ENCODE results near the gene SLC6A19.

Gene SLC6A19

GRCh38 chr5:1208743-1209488 is 7.5 kb downstream of the SLC6A19 start:
- no peaks in the 10 kb centered on the region for H3K36me3 ChIP-seq (ENCODE audit: low read depth)
- H3K27ac ChIP-seq (ENCODE audit: poor library complexity, severe bottlenecking): no peak overlapping the region
- ATAC-seq (ENCODE audit: low read depth): peak; percentile 60
- H3K4me1 ChIP-seq (ENCODE audit: insufficient read depth, poor library complexity, severe bottlenecking): no peaks in the 10 kb centered on the region
- DNase-seq (ENCODE audit: low spot score): peak; percentile 72
- no peak overlapping the region for H3K4me3 ChIP-seq (ENCODE audit: severe bottlenecking)
- no peaks in the 10 kb centered on the region for H3K9me3 ChIP-seq (ENCODE audit: severe bottlenecking)
- H3K27me3 ChIP-seq (ENCODE audit: insufficient read depth, poor library complexity, severe bottlenecking): peaks cover 19% of the 10 kb centered on the region
- TF ChIP-seq CTCF (IDR thresholded peaks at IDR 0.05; ENCODE audit: poor library complexity, severe bottlenecking): peak; percentile 83

GRCh38 chr5:1209489-1209852 is 8.1 kb downstream of the SLC6A19 start:
- Histone ChIP-seq H3K36me3 (ENCODE audit: low read depth) (no peaks in the 10 kb centered on the region), H3K4me1 (ENCODE audit: insufficient read depth, poor library complexity, severe bottlenecking) (no peaks in the 10 kb centered on the region), H3K27ac (ENCODE audit: poor library complexity, severe bottlenecking) (no peak overlapping the region), H3K4me3 (ENCODE audit: severe bottlenecking) (no peak overlapping the region), H3K9me3 (ENCODE audit: severe bottlenecking) (no peaks in the 10 kb centered on the region), H3K27me3 (ENCODE audit: insufficient read depth, poor library complexity, severe bottlenecking) (peaks cover 16% of the 10 kb centered on the region)
- ATAC-seq (ENCODE audit: low read depth): no peak
- DNase-seq (ENCODE audit: low spot score): peak; percentile 44
- TF ChIP-seq CTCF (IDR thresholded peaks at IDR 0.05; ENCODE audit: poor library complexity, severe bottlenecking): no peak

GRCh38 chr5:1209896-1210776 is 8.7 kb downstream of the SLC6A19 start:
- H3K27me3 ChIP-seq (ENCODE audit: insufficient read depth, poor library complexity, severe bottlenecking): peaks cover 11% of the 10 kb centered on the region
- no peak for TF ChIP-seq CTCF (IDR thresholded peaks at IDR 0.05; ENCODE audit: poor library complexity, severe bottlenecking)
- no peaks in the 10 kb centered on the region for H3K4me1 ChIP-seq (ENCODE audit: insufficient read depth, poor library complexity, severe bottlenecking)
- no peak for ATAC-seq (ENCODE audit: low read depth)
- H3K27ac ChIP-seq (ENCODE audit: poor library complexity, severe bottlenecking): no peak overlapping the region
- DNase-seq (ENCODE audit: low spot score): peak; percentile 61
- H3K36me3 ChIP-seq (ENCODE audit: low read depth): no peaks in the 10 kb centered on the region
- H3K4me3 ChIP-seq (ENCODE audit: severe bottlenecking): no peak overlapping the region
- H3K9me3 ChIP-seq (ENCODE audit: severe bottlenecking): no peaks in the 10 kb centered on the region

- peak; percentile 69 for DNase-seq (ENCODE audit: low spot score)
- ATAC-seq (ENCODE audit: low read depth): no peak
- no peak overlapping the region for H3K27ac ChIP-seq (ENCODE audit: poor library complexity, severe bottlenecking)
- H3K4me3 ChIP-seq (ENCODE audit: severe bottlenecking): no peak overlapping the region
- H3K4me1 ChIP-seq (ENCODE audit: insufficient read depth, poor library complexity, severe bottlenecking): no peaks in the 10 kb centered on the region
- H3K9me3 ChIP-seq (ENCODE audit: severe bottlenecking): no peaks in the 10 kb centered on the region
- no peaks in the 10 kb centered on the region for H3K36me3 ChIP-seq (ENCODE audit: low read depth)
- H3K27me3 ChIP-seq (ENCODE audit: insufficient read depth, poor library complexity, severe bottlenecking): peaks cover 5% of the 10 kb centered on the region
- TF ChIP-seq CTCF (IDR thresholded peaks at IDR 0.05; ENCODE audit: poor library complexity, severe bottlenecking): no peak
Observed at GRCh38 chr5:1210832-1211251, 9.4 kb downstream of the SLC6A19 start.

All from RWPE2 (cell line).